Keratinocyte (primary cell): ENCODE measurements around the gene SPTSSB. TPM values are rescaled to one million over a fixed set of nuclear protein-coding genes. Genes with fewer than 3 reads are reported as not detected.

Experiments
- DNase-seq: peaks from one replicate; pipeline ENCODE4 v3.0.0-alpha.2; 2011; ENCODE audit warnings: low read depth, missing footprints, low spot score
- FAIRE-seq: peaks from 2 replicates; lab custom pipeline; 2011; peaks lifted over from hg19 to GRCh38; lab: Jason Lieb, UNC
- H2AFZ ChIP-seq: 2 replicates; pipeline ENCODE4 v1.6.0; 2012; ENCODE audit warnings: low read length, control low read depth, inconsistent platforms; ENCODE audit not compliant: control insufficient read depth
- H3K27ac ChIP-seq: 2 replicates; pipeline ENCODE4 v1.5.1; 2011; ENCODE audit warnings: low read length; ENCODE audit not compliant: control insufficient read depth, insufficient read depth
- H3K27me3 ChIP-seq: 3 replicates; pipeline ENCODE4 v1.6.0; 2011; ENCODE audit warnings: low read length; ENCODE audit not compliant: control insufficient read depth, insufficient read depth; ENCODE audit errors: extremely low read depth
- H3K36me3 ChIP-seq, 2 experiments: 2 replicates in 1 of 2; 3 replicates in 1 of 2; pipeline ENCODE4 v1.5.1; 2011; ENCODE audit warnings: low read length in 2 of 2, mild to moderate bottlenecking in 1 of 2; ENCODE audit not compliant: control insufficient read depth in 2 of 2, insufficient read depth in 2 of 2; ENCODE audit errors: extremely low read depth in 1 of 2
- H3K4me1 ChIP-seq: 3 replicates; pipeline ENCODE4 v1.5.1; 2011; ENCODE audit warnings: low read length; ENCODE audit not compliant: control insufficient read depth, insufficient read depth; ENCODE audit errors: extremely low read depth
- H3K4me2 ChIP-seq: 3 replicates; pipeline ENCODE4 v1.6.0; 2011; ENCODE audit warnings: low read depth, low read length; ENCODE audit not compliant: control insufficient read depth, insufficient read depth; ENCODE audit errors: extremely low read depth
- H3K4me3 ChIP-seq, 3 experiments: fragments of 200-600 bp in 1 of 3; sonication (generic) in 1 of 3; 2 replicates in 2 of 3; 3 replicates in 1 of 3; pipeline ENCODE4 v1.5.1; 2011 to 2016; ENCODE audit warnings: low read length in 3 of 3, mild to moderate bottlenecking in 3 of 3, control low read depth in 2 of 3, inconsistent platforms in 1 of 3, low read depth in 1 of 3, mixed read lengths in 1 of 3, mixed run types in 1 of 3, moderate library complexity in 1 of 3; ENCODE audit not compliant: control insufficient read depth in 2 of 3, insufficient read depth in 2 of 3; ENCODE audit errors: extremely low read depth in 1 of 3
- H3K79me2 ChIP-seq: 2 replicates; pipeline ENCODE4 v1.6.0; 2012; ENCODE audit warnings: low read length; ENCODE audit not compliant: control insufficient read depth, insufficient read depth
- H3K9ac ChIP-seq: 3 replicates; pipeline ENCODE4 v1.6.0; 2011; ENCODE audit warnings: low read length; ENCODE audit not compliant: control insufficient read depth, insufficient read depth; ENCODE audit errors: extremely low read depth
- H3K9me1 ChIP-seq: 3 replicates; pipeline ENCODE4 v1.6.0; 2011; ENCODE audit warnings: low read length; ENCODE audit not compliant: control insufficient read depth, insufficient read depth; ENCODE audit errors: extremely low read depth
- H3K9me3 ChIP-seq: 2 replicates; pipeline ENCODE4 v1.5.1; 2012; ENCODE audit warnings: low read depth, low read length; ENCODE audit not compliant: control insufficient read depth
- H4K20me1 ChIP-seq: 3 replicates; pipeline ENCODE4 v1.6.0; 2011; ENCODE audit warnings: low read length; ENCODE audit not compliant: control insufficient read depth, insufficient read depth; ENCODE audit errors: extremely low read depth
- CTCF ChIP-seq, 3 experiments: IDR thresholded peaks in 1 of 3; conservative IDR thresholded peaks in 1 of 3; optimal IDR thresholded peaks in 1 of 3; 2 replicates in 2 of 3; 3 replicates in 1 of 3; pipeline versions ENCODE3 to v1.5.1; 2011; ENCODE audit warnings: low read length in 3 of 3, mild to moderate bottlenecking in 3 of 3, moderate library complexity in 2 of 3, control low read depth in 1 of 3, inconsistent platforms in 1 of 3; ENCODE audit not compliant: insufficient read depth in 2 of 3; ENCODE audit errors: extremely low read depth in 1 of 3
- EZH2 ChIP-seq: IDR thresholded peaks from one replicate; pipeline ENCODE4 v1.6.1; 2012; ENCODE audit warnings: inconsistent platforms, mild to moderate bottlenecking, low read length, moderate library complexity
- dilution Hi-C: fragments of 300-500 bp; cut with MboI; formaldehyde crosslinking; loops from one replicate; pipeline ENCODE4 v1.7.0; 2020; ENCODE audit warnings: low sequenced_read_pairs; ENCODE audit not compliant: extremely low pct_ligation_motif_present
- polyA plus RNA-seq, 5 experiments: library from polyadenylated mRNA; depleted of rRNA in 3 of 5; stranded (reverse) in 3 of 5; stranded (forward) in 1 of 5; unstranded in 1 of 5; fragments of >200 nt; gene quantifications; 1 replicate in 1 of 5; 2 replicates in 3 of 5; 3 replicates in 1 of 5; pipeline versions ENCODE4 v1.2.1 to v1.2.3, GENCODE V29; 2011 to 2012; ENCODE audit warnings: missing spikeins in 2 of 5, low read depth in 1 of 5, low replicate concordance in 1 of 5

SPTSSB gene
- polyA plus RNA-seq, 1 donor (not counting 4 experiments of a cell fraction or from before 2014, with no cell fraction given) = 2.6 TPM

GRCh38 chr3:161333696-161334095 is 37.6 kb downstream of the SPTSSB start:
- Histone ChIP-seq H3K79me2 (no peaks in the 10 kb centered on the region), H4K20me1 (no peaks in the 10 kb centered on the region), H3K9ac (no peak overlapping the region), H3K36me3 (no peaks in the 10 kb centered on the region), H3K9me1 (no peaks in the 10 kb centered on the region), H3K9me3 (no peaks in the 10 kb centered on the region), H3K4me2 (no peak overlapping the region), H3K27me3 (no peaks in the 10 kb centered on the region), H3K27ac (no peak overlapping the region), H2AFZ (no peak overlapping the region), H3K4me1 (no peaks in the 10 kb centered on the region), H3K4me3 (no peak overlapping the region)
- no peak for TF ChIP-seq EZH2
- TF ChIP-seq CTCF (optimal IDR thresholded peaks at IDR 0.05 in 1 of 3, IDR thresholded peaks at IDR 0.05 in 1 of 3, conservative IDR thresholded peaks at IDR 0.05 in 1 of 3; ENCODE audit: extremely low read depth in 1 of 3, insufficient read depth in 2 of 3, low read length in 3 of 3) = no peak
- no peak for DNase-seq
- dilution Hi-C loops = no loop called here
- no peak for FAIRE-seq

- Histone ChIP-seq H3K79me2 (no peaks in the 10 kb centered on the region), H3K9me1 (no peaks in the 10 kb centered on the region), H3K9me3 (no peaks in the 10 kb centered on the region), H3K4me2 (no peak overlapping the region), H3K36me3 (no peaks in the 10 kb centered on the region), H3K4me1 (no peaks in the 10 kb centered on the region), H3K9ac (no peak overlapping the region), H2AFZ (no peak overlapping the region), H4K20me1 (no peaks in the 10 kb centered on the region), H3K27me3 (no peaks in the 10 kb centered on the region), H3K4me3 (no peak overlapping the region), H3K27ac (no peak overlapping the region)
- TF ChIP-seq CTCF (optimal IDR thresholded peaks at IDR 0.05 in 1 of 3, IDR thresholded peaks at IDR 0.05 in 1 of 3, conservative IDR thresholded peaks at IDR 0.05 in 1 of 3; ENCODE audit: extremely low read depth in 1 of 3, insufficient read depth in 2 of 3, low read length in 3 of 3) (no peak), EZH2 (no peak)
- FAIRE-seq = no peak
- dilution Hi-C loops = no loop called here
- no peak for DNase-seq
These were observed 38.5 kb downstream of the SPTSSB start for GRCh38 chr3:161332792-161333191.
